Brain microvascular endothelial cell (primary cell): ENCODE data around the gene LAGE3.

Experiments
- DNase-seq: peaks from one replicate; pipeline ENCODE4 v3.0.0-alpha.2; 2020
- H3K27ac ChIP-seq: fragments of 250-450 bp; sonication (Bioruptor Pico); 2 replicates; pipeline ENCODE4 v1.5.1; 2020; ENCODE audit warnings: mild to moderate bottlenecking, moderate library complexity
- H3K27me3 ChIP-seq: fragments of 250-450 bp; sonication (Bioruptor Pico); replicated peaks from 2 replicates; pipeline ENCODE4 v1.5.1; 2020; ENCODE audit warnings: mild to moderate bottlenecking
- H3K36me3 ChIP-seq: fragments of 250-450 bp; sonication (Bioruptor Pico); replicated peaks from 2 replicates; pipeline ENCODE4 v1.5.1; 2020; ENCODE audit warnings: mild to moderate bottlenecking
- H3K4me3 ChIP-seq: 2 replicates; pipeline ENCODE4 v1.5.1; 2011; ENCODE audit warnings: low read depth, mild to moderate bottlenecking, control low read depth, low read length, moderate library complexity
- in situ Hi-C: cut with HindIII; loops from 2 replicates; pipeline ENCODE4 v1.10.0; 2017; ENCODE audit warnings: low sequenced_read_pairs, low pct_ligation_motif_present
- TF ChIP-seq, protein P1 (sequence below): IDR thresholded peaks from 2 replicates; pipeline ENCODE4 v1.5.1; 2011; ENCODE audit warnings: low read depth, mild to moderate bottlenecking, moderate library complexity, low read length, control low read depth, inconsistent platforms; ENCODE audit errors: missing control alignments

LAGE3 gene

DNA sequence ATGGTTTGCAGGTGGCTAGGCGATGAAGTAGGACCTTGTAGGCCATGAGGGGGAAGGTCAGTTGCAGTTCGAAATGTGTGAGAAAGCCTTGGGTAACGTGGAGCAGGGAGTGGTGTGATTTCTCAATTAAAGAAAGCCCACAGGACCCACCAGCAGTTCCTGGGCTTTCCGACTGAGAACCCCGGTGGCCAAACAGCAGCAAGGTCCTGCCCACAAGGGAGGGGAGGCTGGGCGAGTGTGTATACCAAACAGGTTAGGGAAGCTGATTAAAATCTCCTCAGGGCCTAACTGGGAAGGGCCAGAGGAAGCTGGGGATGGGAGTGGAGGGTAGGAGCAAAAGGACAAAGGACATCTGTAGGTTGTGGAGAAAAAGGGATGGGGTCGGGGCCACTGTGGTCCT is 48.2 kb downstream of the LAGE3 start:
- no peaks in the 10 kb centered on the region for H3K27me3 ChIP-seq
- TF ChIP-seq, protein P1, sequence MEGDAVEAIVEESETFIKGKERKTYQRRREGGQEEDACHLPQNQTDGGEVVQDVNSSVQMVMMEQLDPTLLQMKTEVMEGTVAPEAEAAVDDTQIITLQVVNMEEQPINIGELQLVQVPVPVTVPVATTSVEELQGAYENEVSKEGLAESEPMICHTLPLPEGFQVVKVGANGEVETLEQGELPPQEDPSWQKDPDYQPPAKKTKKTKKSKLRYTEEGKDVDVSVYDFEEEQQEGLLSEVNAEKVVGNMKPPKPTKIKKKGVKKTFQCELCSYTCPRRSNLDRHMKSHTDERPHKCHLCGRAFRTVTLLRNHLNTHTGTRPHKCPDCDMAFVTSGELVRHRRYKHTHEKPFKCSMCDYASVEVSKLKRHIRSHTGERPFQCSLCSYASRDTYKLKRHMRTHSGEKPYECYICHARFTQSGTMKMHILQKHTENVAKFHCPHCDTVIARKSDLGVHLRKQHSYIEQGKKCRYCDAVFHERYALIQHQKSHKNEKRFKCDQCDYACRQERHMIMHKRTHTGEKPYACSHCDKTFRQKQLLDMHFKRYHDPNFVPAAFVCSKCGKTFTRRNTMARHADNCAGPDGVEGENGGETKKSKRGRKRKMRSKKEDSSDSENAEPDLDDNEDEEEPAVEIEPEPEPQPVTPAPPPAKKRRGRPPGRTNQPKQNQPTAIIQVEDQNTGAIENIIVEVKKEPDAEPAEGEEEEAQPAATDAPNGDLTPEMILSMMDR: no peak
- H3K4me3 ChIP-seq: no peak overlapping the region
- in situ Hi-C loops: no loop called here
- H3K36me3 ChIP-seq: peaks cover 15% of the 10 kb centered on the region
- H3K27ac ChIP-seq: no peak overlapping the region
- no peak for DNase-seq

DNA sequence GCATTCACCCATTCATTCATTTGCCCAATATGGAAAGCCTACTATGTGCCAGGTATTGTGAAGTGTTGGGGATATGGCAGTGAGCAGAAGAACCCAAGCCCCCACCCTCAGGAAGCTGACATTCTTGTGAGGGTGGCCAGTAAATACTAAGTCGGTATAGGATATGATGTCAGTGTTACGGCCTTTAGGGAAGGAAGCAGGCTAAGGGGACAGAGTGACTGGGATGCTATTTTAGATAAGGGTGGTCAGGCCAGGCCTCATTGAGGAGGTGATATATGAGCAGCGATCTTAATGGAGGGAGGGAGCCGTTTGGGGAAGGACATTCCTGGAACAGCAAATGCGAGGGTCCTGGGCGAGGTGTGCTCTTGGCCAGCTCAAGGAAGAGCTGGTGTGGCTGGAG is 48.6 kb downstream of the LAGE3 start:
- no peak overlapping the region for H3K4me3 ChIP-seq
- peaks cover 11% of the 10 kb centered on the region for H3K36me3 ChIP-seq
- in situ Hi-C loops: no loop called here
- H3K27ac ChIP-seq: no peak overlapping the region
- TF ChIP-seq, protein P1: no peak
- no peaks in the 10 kb centered on the region for H3K27me3 ChIP-seq
- DNase-seq: no peak

DNA sequence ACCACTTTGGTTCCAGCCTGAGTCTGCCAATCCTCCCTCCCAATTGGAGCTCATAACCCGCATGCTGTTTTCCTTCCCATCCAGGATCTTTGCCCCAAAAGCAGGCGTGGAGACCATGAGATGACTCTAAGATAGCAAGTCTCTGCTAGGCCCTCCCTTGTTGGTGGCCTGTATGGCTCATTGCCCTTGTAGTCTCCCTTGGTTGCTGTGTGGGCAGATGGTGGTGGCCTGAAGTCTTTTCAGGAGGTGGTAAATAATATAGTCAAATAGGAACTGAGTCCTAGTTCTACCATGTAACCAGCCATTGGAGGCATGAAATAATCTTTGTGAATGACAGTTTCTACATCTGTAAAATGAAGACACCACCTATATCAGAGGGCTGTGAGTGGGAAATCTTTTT is 49.4 kb downstream of the LAGE3 start:
- Histone ChIP-seq H3K27ac (no peak overlapping the region), H3K4me3 (peak overlapping the region; percentile 70), H3K36me3 (peaks cover 6% of the 10 kb centered on the region), H3K27me3 (no peaks in the 10 kb centered on the region)
- DNase-seq: no peak
- in situ Hi-C loops: no loop called here
- TF ChIP-seq, protein P1: no peak

DNA sequence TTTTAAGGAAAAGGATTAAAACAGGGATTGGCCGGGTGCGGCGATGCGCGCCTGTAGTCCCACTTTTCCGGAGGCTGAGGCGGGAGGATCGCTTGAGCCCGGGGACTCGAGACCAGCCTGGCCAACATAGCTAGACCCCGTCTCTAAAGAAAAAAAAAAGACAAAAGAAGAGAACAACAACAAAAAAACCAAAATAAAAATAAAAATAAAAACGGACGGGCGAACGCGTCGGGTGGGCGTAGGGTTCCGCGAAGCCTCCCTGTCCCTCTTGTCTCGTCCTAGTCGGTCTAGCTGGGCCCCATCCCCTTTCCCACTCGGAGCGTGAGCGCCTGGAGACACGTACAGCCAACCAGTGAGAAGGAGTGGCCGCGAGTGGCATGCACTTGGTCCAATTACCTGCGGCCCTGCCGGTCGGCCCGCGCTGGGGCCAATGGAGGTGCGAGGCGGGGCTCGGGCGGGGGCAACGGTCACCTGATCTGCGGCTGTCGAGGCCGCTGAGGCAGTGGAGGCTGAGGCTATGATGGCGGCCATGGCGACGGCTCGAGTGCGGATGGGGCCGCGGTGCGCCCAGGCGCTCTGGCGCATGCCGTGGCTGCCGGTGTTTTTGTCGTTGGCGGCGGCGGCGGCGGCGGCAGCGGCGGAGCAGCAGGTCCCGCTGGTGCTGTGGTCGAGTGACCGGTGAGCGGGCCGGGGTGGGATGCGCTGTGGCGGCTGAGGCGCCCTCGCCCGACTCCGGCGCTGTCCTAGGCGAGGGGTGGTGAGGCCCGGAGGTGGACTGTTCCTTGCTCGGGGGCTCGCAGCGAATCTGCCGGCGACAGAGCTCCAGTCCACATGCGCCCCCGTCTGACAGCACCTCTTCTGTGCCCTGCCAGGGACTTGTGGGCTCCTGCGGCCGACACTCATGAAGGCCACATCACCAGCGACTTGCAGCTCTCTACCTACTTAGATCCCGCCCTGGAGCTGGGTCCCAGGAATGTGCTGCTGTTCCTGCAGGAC is 50.6 kb downstream of the LAGE3 start, which contains the start of gene ATP6AP1:
Gene ATP6AP1 (plus strand): TSS at position 502 of the 996 bp plus-strand sequence. CDS start 16 bp downstream, at position 518.
- peak within 1 kb of the TSS; percentile 70 for H3K4me3 ChIP-seq
- peak; percentile 93 for DNase-seq
- H3K27me3 ChIP-seq: no peaks in the 10 kb centered on the region
- H3K36me3 ChIP-seq: peaks cover 6% of the 10 kb centered on the region
- H3K27ac ChIP-seq: peak within 1 kb of the TSS; percentile 11
- TF ChIP-seq, protein P1: no peak
- in situ Hi-C loops: no loop called here
